PFSK-1 (cell line): ENCODE results near the gene AUTS2.

Experiments used
- FOXP2 ChIP-seq: optimal IDR thresholded peaks from 2 replicates; pipeline ENCODE3; 2011; ENCODE audit warnings: borderline replicate concordance, control low read depth, inconsistent platforms; ENCODE audit not compliant: insufficient read depth; ENCODE audit errors: extremely low read length, extremely low read depth
- POLR2AphosphoS5 ChIP-seq: IDR thresholded peaks from 2 replicates; pipeline ENCODE4 v1.6.1; 2012; ENCODE audit warnings: low read depth, mild to moderate bottlenecking, control low read depth, low read length, moderate library complexity
- REST ChIP-seq, 2 experiments: IDR thresholded peaks; 2 replicates each; pipeline versions ENCODE4 v1.6.1 to v1.8.0; 2011 to 2012; ENCODE audit warnings: low read depth in 2 of 2, low read length in 2 of 2, control low read depth in 1 of 2, inconsistent platforms in 1 of 2, mild to moderate bottlenecking in 1 of 2, moderate library complexity in 1 of 2; ENCODE audit not compliant: insufficient read depth in 1 of 2
- SIN3A ChIP-seq: IDR thresholded peaks from 2 replicates; pipeline ENCODE4 v1.6.1; 2012; ENCODE audit warnings: mild to moderate bottlenecking, low read length, moderate library complexity, borderline replicate concordance; ENCODE audit not compliant: insufficient read depth
- TAF1 ChIP-seq: IDR thresholded peaks from 2 replicates; pipeline ENCODE4 v1.6.1; 2012; ENCODE audit warnings: low read length, control low read depth, borderline replicate concordance; ENCODE audit not compliant: insufficient read depth

AUTS2 gene

GRCh38 chr7:69799048-69799697, 200.9 kb downstream of the AUTS2 start:
- no peak for TF ChIP-seq POLR2AphosphoS5
- no peak for TF ChIP-seq FOXP2
- TF ChIP-seq TAF1: no peak
- no peak for TF ChIP-seq SIN3A
- TF ChIP-seq REST (IDR thresholded peaks at IDR 0.05; ENCODE audit: insufficient read depth in 1 of 2, low read depth in 2 of 2, low read length in 2 of 2): no peak

GRCh38 chr7:69799990-69800389, 201.7 kb downstream of the AUTS2 start:
- no peak for TF ChIP-seq REST (IDR thresholded peaks at IDR 0.05; ENCODE audit: insufficient read depth in 1 of 2, low read depth in 2 of 2, low read length in 2 of 2)
- TF ChIP-seq SIN3A: no peak
- TF ChIP-seq POLR2AphosphoS5: no peak
- TF ChIP-seq FOXP2: no peak
- no peak for TF ChIP-seq TAF1

- TF ChIP-seq SIN3A: no peak
- TF ChIP-seq FOXP2: no peak
- TF ChIP-seq TAF1: no peak
- no peak for TF ChIP-seq POLR2AphosphoS5
- TF ChIP-seq REST (IDR thresholded peaks at IDR 0.05; ENCODE audit: insufficient read depth in 1 of 2, low read depth in 2 of 2, low read length in 2 of 2): no peak
These were observed 202.2 kb downstream of the AUTS2 start for GRCh38 chr7:69800495-69800894.

- TF ChIP-seq REST (IDR thresholded peaks at IDR 0.05; ENCODE audit: insufficient read depth in 1 of 2, low read depth in 2 of 2, low read length in 2 of 2) (no peak), FOXP2 (no peak), POLR2AphosphoS5 (no peak), TAF1 (no peak), SIN3A (no peak)
These were observed 203.7 kb downstream of the AUTS2 start for GRCh38 chr7:69801729-69802682.
